Left ventricle myocardium inferior (tissue), 1 donor: ENCODE data around the gene HOXC10. TPM values are rescaled to one million over a fixed set of nuclear protein-coding genes. Genes with fewer than 3 reads are reported as not detected.

Experiments
- DNase-seq: peaks from one replicate; pipeline ENCODE4 v3.0.0-alpha.2; 2020
- H3K27ac ChIP-seq: fragments of 200-600 bp; replicated peaks from 2 replicates; pipeline ENCODE4 v1.8.0; 2021
- H3K27me3 ChIP-seq: fragments of 200-600 bp; 2 replicates; pipeline ENCODE4 v1.8.0; 2021; ENCODE audit warnings: low read depth
- H3K36me3 ChIP-seq: fragments of 200-600 bp; 2 replicates; pipeline ENCODE4 v1.8.0; 2021
- H3K4me1 ChIP-seq: fragments of 200-600 bp; 2 replicates; pipeline ENCODE4 v1.8.0; 2021
- H3K4me3 ChIP-seq: fragments of 200-600 bp; 2 replicates; pipeline ENCODE4 v1.8.0; 2021; ENCODE audit warnings: mild to moderate bottlenecking, moderate library complexity
- H3K9me3 ChIP-seq: fragments of 200-600 bp; replicated peaks from 2 replicates; pipeline ENCODE4 v1.8.0; 2021
- intact Hi-C: fragments of 100-400 bp; cut with micrococcal nuclease; formaldehyde crosslinking; loops from one replicate; pipeline ENCODE4 v1.11.0; 2022
- total RNA-seq: library from RNA; stranded (reverse); fragmentation: NEBNext Ultra II Directional; extraction: Animal tissue kit (Norgen Biotek cat#: 25700); gene quantifications from one replicate; pipeline ENCODE4 v1.2.1, GENCODE V29; 2021
- TF ChIP-seq, protein P1 (sequence below): fragments of 200-600 bp; IDR thresholded peaks from 2 replicates; pipeline ENCODE4 v1.8.0; 2021; ENCODE audit warnings: antibody characterized with exemption, mild to moderate bottlenecking, borderline replicate concordance
- donor health status: DM: no; HTN: yes; CAD: no; lungs with severe emphysema.

The HOXC10 gene
- total RNA-seq, 1 donor from 2014 or later: not detected

DNA sequence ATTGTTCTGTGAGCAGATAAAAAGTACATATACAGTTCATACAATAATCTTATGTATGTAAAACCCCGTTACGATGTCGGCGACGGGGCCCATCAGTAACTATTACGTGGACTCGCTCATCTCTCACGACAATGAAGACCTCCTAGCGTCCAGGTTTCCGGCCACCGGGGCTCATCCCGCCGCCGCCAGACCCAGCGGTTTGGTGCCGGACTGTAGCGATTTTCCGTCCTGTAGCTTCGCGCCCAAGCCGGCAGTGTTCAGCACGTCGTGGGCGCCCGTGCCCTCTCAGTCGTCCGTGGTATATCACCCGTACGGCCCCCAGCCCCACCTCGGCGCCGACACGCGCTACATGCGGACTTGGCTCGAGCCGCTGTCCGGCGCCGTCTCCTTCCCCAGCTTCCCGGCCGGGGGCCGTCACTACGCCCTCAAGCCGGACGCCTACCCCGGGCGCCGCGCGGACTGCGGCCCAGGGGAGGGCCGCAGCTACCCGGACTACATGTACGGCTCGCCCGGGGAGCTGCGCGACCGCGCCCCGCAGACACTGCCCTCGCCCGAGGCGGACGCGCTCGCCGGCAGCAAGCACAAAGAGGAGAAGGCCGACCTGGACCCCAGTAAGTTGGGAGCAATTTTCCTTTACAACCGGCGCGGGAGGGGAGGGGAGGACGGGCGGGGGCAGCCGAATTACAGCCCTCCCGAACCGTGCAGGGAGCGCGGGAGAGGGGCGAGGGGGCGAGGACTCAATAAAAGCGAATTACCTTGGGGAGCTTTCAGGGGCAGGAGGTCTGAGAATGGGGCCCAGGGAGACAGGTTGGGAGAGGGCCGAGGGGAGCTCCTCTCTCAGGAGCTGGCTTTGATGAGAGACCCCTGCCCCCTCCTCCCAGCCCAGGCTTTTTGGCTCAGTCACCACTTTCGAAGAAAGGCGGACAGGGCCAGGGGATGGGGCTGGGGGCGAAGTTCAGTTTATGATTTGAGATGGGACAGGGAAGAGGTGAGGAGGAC lies 15.5 kb downstream of the HOXC10 start, which contains the start of gene HOXC9:
Gene HOXC9, plus strand, starts transcription at position 46 of the 999 bp plus-strand sequence. Its CDS starts 28 bp downstream, at position 74.
- Histone ChIP-seq H3K4me1 (peaks cover 24% of the 10 kb centered on the region), H3K27me3 (peaks cover 100% of the 10 kb centered on the region), H3K36me3 (no peaks in the 10 kb centered on the region), H3K9me3 (no peaks in the 10 kb centered on the region), H3K4me3 (peak within 1 kb of the TSS; percentile 52), H3K27ac (no peak within 1 kb of the TSS)
- intact Hi-C loops: no loop called here
- DNase-seq: no peak
- TF ChIP-seq, protein P1, sequence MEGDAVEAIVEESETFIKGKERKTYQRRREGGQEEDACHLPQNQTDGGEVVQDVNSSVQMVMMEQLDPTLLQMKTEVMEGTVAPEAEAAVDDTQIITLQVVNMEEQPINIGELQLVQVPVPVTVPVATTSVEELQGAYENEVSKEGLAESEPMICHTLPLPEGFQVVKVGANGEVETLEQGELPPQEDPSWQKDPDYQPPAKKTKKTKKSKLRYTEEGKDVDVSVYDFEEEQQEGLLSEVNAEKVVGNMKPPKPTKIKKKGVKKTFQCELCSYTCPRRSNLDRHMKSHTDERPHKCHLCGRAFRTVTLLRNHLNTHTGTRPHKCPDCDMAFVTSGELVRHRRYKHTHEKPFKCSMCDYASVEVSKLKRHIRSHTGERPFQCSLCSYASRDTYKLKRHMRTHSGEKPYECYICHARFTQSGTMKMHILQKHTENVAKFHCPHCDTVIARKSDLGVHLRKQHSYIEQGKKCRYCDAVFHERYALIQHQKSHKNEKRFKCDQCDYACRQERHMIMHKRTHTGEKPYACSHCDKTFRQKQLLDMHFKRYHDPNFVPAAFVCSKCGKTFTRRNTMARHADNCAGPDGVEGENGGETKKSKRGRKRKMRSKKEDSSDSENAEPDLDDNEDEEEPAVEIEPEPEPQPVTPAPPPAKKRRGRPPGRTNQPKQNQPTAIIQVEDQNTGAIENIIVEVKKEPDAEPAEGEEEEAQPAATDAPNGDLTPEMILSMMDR: no peak

DNA sequence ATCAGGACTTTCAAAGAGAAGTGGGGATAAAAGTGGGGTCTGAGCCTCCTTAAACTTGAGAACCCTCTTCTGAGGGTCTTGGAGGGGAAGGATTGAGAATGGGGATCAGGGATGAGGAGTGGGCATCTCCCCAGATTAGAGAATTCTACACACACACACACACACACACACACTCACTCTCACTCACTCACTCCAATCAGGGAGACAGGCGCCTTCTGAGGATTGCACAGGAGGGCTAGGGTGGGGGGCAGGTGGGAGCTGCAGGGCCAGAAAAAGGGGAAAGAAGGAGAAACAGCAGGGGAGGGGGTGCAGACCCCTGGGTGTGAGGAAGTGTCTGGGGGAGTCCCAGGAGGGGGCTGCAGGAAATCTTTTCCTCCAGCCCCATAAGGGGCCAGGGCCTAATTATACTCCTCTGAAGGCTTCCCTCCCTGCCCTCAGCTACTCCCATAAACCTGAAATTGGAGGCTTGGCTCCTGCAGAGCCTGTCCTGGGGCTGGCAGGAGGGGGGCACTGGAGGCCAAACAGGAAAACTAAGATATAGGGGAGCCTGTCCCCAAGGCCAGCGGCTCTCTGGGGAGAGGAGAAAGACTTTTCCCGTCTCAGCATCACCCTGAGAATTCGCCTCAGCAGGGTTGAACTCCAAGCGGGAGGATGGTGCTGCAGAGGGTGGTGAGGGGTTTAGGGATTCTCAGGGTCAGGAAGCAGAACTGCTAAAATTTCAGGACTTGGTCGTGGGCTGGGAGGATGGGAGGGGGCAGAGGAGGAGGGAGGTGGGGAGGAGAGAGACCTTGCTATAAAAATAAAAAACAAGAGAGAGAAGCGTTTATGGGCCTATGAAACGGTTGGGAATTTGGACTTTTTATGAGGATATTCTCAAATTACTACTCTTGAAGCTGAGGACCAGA lies 16.6 kb downstream of the HOXC10 start:
- Histone ChIP-seq H3K4me1 (peaks cover 19% of the 10 kb centered on the region), H3K27ac (no peak overlapping the region), H3K27me3 (peaks cover 100% of the 10 kb centered on the region), H3K36me3 (no peaks in the 10 kb centered on the region), H3K4me3 (no peak overlapping the region), H3K9me3 (no peaks in the 10 kb centered on the region)
- TF ChIP-seq, protein P1: no peak
- no peak for DNase-seq
- intact Hi-C loops: no loop called here

DNA sequence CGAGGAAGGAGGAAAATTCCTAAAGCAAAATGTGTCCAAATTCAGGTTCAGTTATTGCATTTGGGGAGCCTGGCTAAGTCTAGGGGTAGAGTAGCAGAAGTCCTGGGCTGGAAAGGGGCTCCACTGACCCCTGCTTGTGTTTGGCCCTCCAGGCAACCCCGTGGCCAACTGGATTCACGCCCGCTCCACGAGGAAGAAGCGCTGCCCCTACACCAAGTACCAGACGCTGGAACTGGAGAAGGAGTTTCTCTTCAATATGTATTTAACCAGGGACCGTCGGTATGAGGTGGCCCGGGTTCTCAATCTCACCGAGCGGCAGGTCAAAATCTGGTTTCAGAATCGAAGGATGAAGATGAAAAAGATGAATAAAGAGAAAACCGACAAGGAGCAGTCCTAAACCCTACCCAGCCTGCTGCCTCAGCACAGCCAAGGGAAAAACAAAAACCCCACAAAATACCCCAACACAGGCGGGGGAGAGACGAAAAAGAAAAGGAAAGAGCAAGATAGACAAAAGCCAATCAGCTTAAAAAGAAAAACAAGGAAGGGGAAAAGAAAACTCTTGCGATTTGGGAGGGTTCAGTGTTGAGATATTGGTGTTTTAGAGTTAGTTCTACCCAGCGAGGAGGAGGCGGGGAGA lies 17.4 kb downstream of the HOXC10 start:
- Histone ChIP-seq H3K4me3 (no peak overlapping the region), H3K36me3 (no peaks in the 10 kb centered on the region), H3K27me3 (peaks cover 100% of the 10 kb centered on the region), H3K4me1 (peaks cover 23% of the 10 kb centered on the region), H3K9me3 (no peaks in the 10 kb centered on the region), H3K27ac (no peak overlapping the region)
- TF ChIP-seq, protein P1: no peak
- intact Hi-C loops: no loop called here
- DNase-seq: no peak

DNA sequence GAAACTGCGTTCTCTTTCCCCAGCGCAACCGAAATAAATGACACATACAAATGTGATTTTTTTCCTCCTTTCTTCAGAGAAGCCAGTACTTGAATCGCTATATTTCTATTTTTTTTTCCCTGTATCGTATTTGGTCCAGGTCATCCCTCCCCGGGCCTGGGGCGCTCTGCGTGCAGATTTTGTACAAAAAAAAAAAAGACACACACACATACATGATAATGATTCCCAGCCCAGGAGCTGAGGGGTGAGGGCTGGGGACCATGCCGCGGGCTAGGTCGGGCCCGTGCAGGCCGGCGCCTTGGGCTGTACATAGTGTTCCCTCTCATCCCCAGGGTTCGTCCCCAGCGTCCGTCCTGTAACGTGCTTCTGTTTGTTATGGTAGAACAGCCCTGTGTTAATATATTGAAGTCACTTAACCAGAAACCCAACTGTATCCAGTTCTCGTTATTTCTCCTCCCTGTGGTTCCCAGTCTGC lies 18.0 kb downstream of the HOXC10 start:
- DNase-seq: no peak
- Histone ChIP-seq H3K4me1 (peaks cover 23% of the 10 kb centered on the region), H3K9me3 (no peaks in the 10 kb centered on the region), H3K27ac (no peak overlapping the region), H3K27me3 (peaks cover 100% of the 10 kb centered on the region), H3K36me3 (no peaks in the 10 kb centered on the region), H3K4me3 (no peak overlapping the region)
- TF ChIP-seq, protein P1: no peak
- intact Hi-C loops: no loop called here

DNA sequence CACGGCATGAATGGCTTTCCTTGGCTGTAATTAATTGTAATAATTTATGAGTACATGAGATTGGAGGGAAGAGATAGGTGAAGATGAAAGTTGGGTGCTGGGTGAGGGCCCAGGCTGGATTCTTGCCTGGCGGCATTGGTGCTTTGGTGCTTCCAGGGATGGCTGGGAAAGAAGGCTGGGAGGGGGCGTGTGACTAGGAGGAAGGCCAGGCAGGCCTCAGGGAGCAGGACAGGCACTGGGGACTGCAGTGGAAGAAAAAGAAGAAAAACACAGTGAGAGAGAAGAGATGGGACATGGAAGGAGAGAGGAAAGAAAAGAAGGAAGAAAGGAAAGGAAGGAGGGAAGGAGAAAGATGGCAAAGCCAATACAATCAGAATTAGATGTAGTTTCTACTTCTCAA lies 18.7 kb downstream of the HOXC10 start:
- Histone ChIP-seq H3K27me3 (peaks cover 100% of the 10 kb centered on the region), H3K27ac (no peak overlapping the region), H3K4me3 (no peak overlapping the region), H3K36me3 (no peaks in the 10 kb centered on the region), H3K9me3 (no peaks in the 10 kb centered on the region), H3K4me1 (peaks cover 23% of the 10 kb centered on the region)
- intact Hi-C loops: no loop called here
- DNase-seq: no peak
- TF ChIP-seq, protein P1: no peak
